Liver (tissue), 9 donors: ENCODE data around the gene CDIPT. TPM values are rescaled to one million over a fixed set of nuclear protein-coding genes. Genes with fewer than 3 reads are reported as not detected.

Source experiments
- DNase-seq: peaks from one replicate; pipeline ENCODE4 v3.0.0-alpha.2; 2017; ENCODE audit warnings: low spot score
- H3K27ac ChIP-seq, 2 donors: one replicate each; pipeline ENCODE4 v1.7.0; 2013; ENCODE audit warnings: inconsistent platforms in 2 of 2, low read length in 2 of 2, control low read depth in 1 of 2, low read depth in 1 of 2, mild to moderate bottlenecking in 1 of 2
- H3K27me3 ChIP-seq, 4 donors: one replicate each; pipeline versions ENCODE4 v1.6.1 to v1.7.0; 2013; ENCODE audit warnings: low read length in 3 of 4, inconsistent platforms in 1 of 4, mild to moderate bottlenecking in 1 of 4, moderate library complexity in 1 of 4; ENCODE audit not compliant: control insufficient read depth in 4 of 4, insufficient read depth in 4 of 4
- H3K36me3 ChIP-seq, 4 donors: one replicate each; pipeline versions ENCODE4 v1.6.1 to v1.7.0; 2013; ENCODE audit warnings: low read length in 3 of 4, mild to moderate bottlenecking in 3 of 4, low read depth in 1 of 4, moderate library complexity in 1 of 4; ENCODE audit not compliant: control insufficient read depth in 4 of 4, insufficient read depth in 3 of 4
- H3K4me1 ChIP-seq, 4 donors: one replicate each; pipeline versions ENCODE4 v1.6.1 to v1.7.0; 2013; ENCODE audit warnings: low read length in 3 of 4, mild to moderate bottlenecking in 3 of 4, moderate library complexity in 1 of 4; ENCODE audit not compliant: control insufficient read depth in 4 of 4, insufficient read depth in 4 of 4
- H3K4me3 ChIP-seq, 3 donors: one replicate each; pipeline versions ENCODE4 v1.6.1 to v1.7.0; 2013; ENCODE audit warnings: low read length in 3 of 3, control low read depth in 1 of 3, low read depth in 1 of 3, mild to moderate bottlenecking in 1 of 3
- H3K9ac ChIP-seq, 2 donors: one replicate each; pipeline ENCODE4 v1.7.0; 2013; ENCODE audit warnings: low read length in 2 of 2, mild to moderate bottlenecking in 2 of 2, moderate library complexity in 2 of 2, control low read depth in 1 of 2, low read depth in 1 of 2
- H3K9me3 ChIP-seq, 4 donors: one replicate each; pipeline versions ENCODE4 v1.6.1 to v1.7.0; 2013; ENCODE audit warnings: low read length in 3 of 4; ENCODE audit not compliant: control insufficient read depth in 4 of 4
- ATF3 ChIP-seq: IDR thresholded peaks from 2 replicates; pipeline ENCODE4 v1.6.1; 2016; ENCODE audit warnings: antibody characterized with exemption
- CTCF ChIP-seq: fragments of 150-350 bp; IDR thresholded peaks from 2 replicates; pipeline ENCODE4 v1.5.1; 2017; ENCODE audit warnings: improper control_type of control experiment, low read depth, low read length; ENCODE audit not compliant: missing input control
- EGR1 ChIP-seq, 2 donors: IDR thresholded peaks; 2 replicates each; pipeline ENCODE4 v1.6.1; 2016 to 2018; ENCODE audit warnings: antibody characterized with exemption in 2 of 2, low read depth in 2 of 2
- FOXA1 ChIP-seq: IDR thresholded peaks from 2 replicates; pipeline ENCODE4 v1.6.1; 2016; ENCODE audit warnings: antibody characterized with exemption
- FOXA2 ChIP-seq: IDR thresholded peaks from 2 replicates; pipeline ENCODE4 v1.6.1; 2016; ENCODE audit warnings: antibody characterized with exemption
- GABPA ChIP-seq, 2 donors: IDR thresholded peaks in 1 of 2; conservative IDR thresholded peaks in 1 of 2; 2 replicates each; pipeline ENCODE4 v1.6.1; 2016; ENCODE audit warnings: antibody characterized with exemption in 2 of 2, mild to moderate bottlenecking in 1 of 2, moderate library complexity in 1 of 2
- HNF4A ChIP-seq, 2 donors: conservative IDR thresholded peaks; 2 replicates each; pipeline ENCODE4 v1.6.1; 2016; ENCODE audit warnings: antibody characterized with exemption in 2 of 2, mild to moderate bottlenecking in 2 of 2
- HNF4G ChIP-seq: IDR thresholded peaks from 2 replicates; pipeline ENCODE4 v1.6.1; 2016; ENCODE audit warnings: antibody characterized with exemption
- JUND ChIP-seq, 2 donors: IDR thresholded peaks; 2 replicates each; pipeline ENCODE4 v1.6.1; 2016; ENCODE audit warnings: antibody characterized with exemption in 2 of 2
- MAX ChIP-seq: IDR thresholded peaks from 2 replicates; pipeline ENCODE4 v1.6.1; 2016; ENCODE audit warnings: antibody characterized with exemption
- NR2F2 ChIP-seq: IDR thresholded peaks from 2 replicates; pipeline ENCODE4 v1.6.1; 2016; ENCODE audit warnings: antibody characterized with exemption
- RAD21 ChIP-seq, 2 donors: IDR thresholded peaks; 2 replicates each; pipeline ENCODE4 v1.6.1; 2016; ENCODE audit warnings: antibody characterized with exemption in 2 of 2, mild to moderate bottlenecking in 2 of 2
- REST ChIP-seq: IDR thresholded peaks from 2 replicates; pipeline ENCODE4 v1.6.1; 2016; ENCODE audit warnings: antibody characterized with exemption, mild to moderate bottlenecking
- RXRA ChIP-seq, 2 donors: IDR thresholded peaks; 2 replicates each; pipeline ENCODE4 v1.6.1; 2017 to 2018; ENCODE audit warnings: antibody characterized with exemption in 2 of 2, mild to moderate bottlenecking in 1 of 2
- SP1 ChIP-seq: IDR thresholded peaks from 2 replicates; pipeline ENCODE4 v1.6.1; 2018; ENCODE audit warnings: antibody characterized with exemption, mild to moderate bottlenecking
- TAF1 ChIP-seq: conservative IDR thresholded peaks from 2 replicates; pipeline ENCODE4 v1.6.1; 2016; ENCODE audit warnings: antibody characterized with exemption, mild to moderate bottlenecking
- YY1 ChIP-seq: IDR thresholded peaks from 2 replicates; pipeline ENCODE4 v1.6.1; 2016; ENCODE audit warnings: antibody characterized with exemption, mild to moderate bottlenecking
- ZBTB33 ChIP-seq: IDR thresholded peaks from 2 replicates; pipeline ENCODE4 v1.6.1; 2016; ENCODE audit warnings: antibody characterized with exemption
- WGBS: extraction: QIAGEN DNeasy Blood & Tissue Kit; methylation state at CpG from one replicate; pipeline ENCODE4 v1.1.7; 2013; 5-methylcytosine and 5-hydroxymethylcytosine counted together
- polyA plus RNA-seq, 2 donors: library from polyadenylated mRNA; stranded (reverse) in 1 of 2; unstranded in 1 of 2; fragments of 200-250 nt in 1 of 2; fragments of >200 nt in 1 of 2; fragmentation: Nextera tagmentation in 1 of 2; extraction: Ambion mirVana in 1 of 2; gene quantifications; one replicate each; pipeline versions ENCODE4 v1.2.1 to v1.2.3, GENCODE V29; 2013 to 2015
- total RNA-seq, 2 donors: library from RNA; depleted of rRNA; stranded (reverse); fragments of >200 nt; gene quantifications; one replicate each; pipeline ENCODE4 v1.2.3, GENCODE V29; 2014
- donor health status: healthy.
- donor health status: healthy.
- donor health status: healthy.
- donor health status: healthy.
- donor health status: healthy.

The CDIPT gene
- total and polyA plus RNA-seq, 4 donors = 31.4 to 102 (median 38.4) TPM

GRCh38 chr16:29912087-29912486 is 49.1 kb upstream of the CDIPT start:
- Histone ChIP-seq H3K9me3 (no peaks in the 10 kb centered on the region), H3K27me3 (no peaks in the 10 kb centered on the region), H3K9ac (no peak overlapping the region), H3K4me3 (no peak overlapping the region), H3K4me1 (no peaks in the 10 kb centered on the region), H3K36me3 (peaks cover 0 to 5% (median 3%) of the 10 kb centered on the region in 4 donors), H3K27ac (no peak overlapping the region)
- 72% methylated on average over 11 of the region's 11 CpGs for WGBS
- no peak for DNase-seq
- TF ChIP-seq ATF3 = no peak
- no peak for TF ChIP-seq TAF1
- no peak for TF ChIP-seq MAX
- no peak for TF ChIP-seq GABPA (IDR thresholded peaks at IDR 0.05 in 1 of 2, conservative IDR thresholded peaks at IDR 0.05 in 1 of 2)
- TF ChIP-seq CTCF = no peak
- TF ChIP-seq ZBTB33 = no peak
- no peak for TF ChIP-seq REST
- TF ChIP-seq RXRA (IDR thresholded peaks at IDR 0.05) = no peak
- TF ChIP-seq HNF4G = no peak
- TF ChIP-seq FOXA1 = no peak
- no peak for TF ChIP-seq YY1
- TF ChIP-seq JUND (IDR thresholded peaks at IDR 0.05) = no peak
- TF ChIP-seq EGR1 (IDR thresholded peaks at IDR 0.05; ENCODE audit: low read depth in 2 of 2) = no peak
- TF ChIP-seq RAD21 (IDR thresholded peaks at IDR 0.05) = no peak
- TF ChIP-seq NR2F2 = no peak
- TF ChIP-seq HNF4A (conservative IDR thresholded peaks at IDR 0.05) = no peak
- TF ChIP-seq FOXA2 = no peak
- no peak for TF ChIP-seq SP1
